ENCODE results near the gene IKZF2. TPM values are rescaled to one million over a fixed set of nuclear protein-coding genes. Genes with fewer than 3 reads are reported as not detected.
A peak's percentile ranks its signal among the peaks of the same experiment; 100 is the strongest.

IKZF2 gene
- total and polyA plus RNA-seq, 10 of the 15 experiments (the other 5 are each of a cell fraction or from before 2014, with no cell fraction given) = 15.2 to 266 (median 87.2) TPM

DNA sequence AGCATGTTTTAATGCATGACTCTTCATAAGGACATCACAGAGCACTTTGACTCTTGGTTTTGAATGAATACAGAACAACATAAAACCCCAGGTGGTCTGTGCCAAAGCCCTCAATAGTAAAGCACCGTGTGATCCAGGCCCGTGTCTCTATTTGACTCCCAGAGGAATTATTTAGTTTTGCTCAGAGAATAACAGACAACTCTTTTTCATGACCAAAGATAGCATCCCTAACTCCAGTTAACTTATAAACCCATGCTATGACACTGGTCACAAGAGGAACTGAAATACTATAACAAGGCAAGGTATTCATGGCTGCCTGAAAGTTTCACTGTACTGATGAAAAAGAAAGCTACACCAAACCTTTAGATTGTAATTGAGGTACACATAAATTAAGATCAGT is 128.4 kb downstream of the IKZF2 start (continued):
- TF ChIP-seq, protein P1, sequence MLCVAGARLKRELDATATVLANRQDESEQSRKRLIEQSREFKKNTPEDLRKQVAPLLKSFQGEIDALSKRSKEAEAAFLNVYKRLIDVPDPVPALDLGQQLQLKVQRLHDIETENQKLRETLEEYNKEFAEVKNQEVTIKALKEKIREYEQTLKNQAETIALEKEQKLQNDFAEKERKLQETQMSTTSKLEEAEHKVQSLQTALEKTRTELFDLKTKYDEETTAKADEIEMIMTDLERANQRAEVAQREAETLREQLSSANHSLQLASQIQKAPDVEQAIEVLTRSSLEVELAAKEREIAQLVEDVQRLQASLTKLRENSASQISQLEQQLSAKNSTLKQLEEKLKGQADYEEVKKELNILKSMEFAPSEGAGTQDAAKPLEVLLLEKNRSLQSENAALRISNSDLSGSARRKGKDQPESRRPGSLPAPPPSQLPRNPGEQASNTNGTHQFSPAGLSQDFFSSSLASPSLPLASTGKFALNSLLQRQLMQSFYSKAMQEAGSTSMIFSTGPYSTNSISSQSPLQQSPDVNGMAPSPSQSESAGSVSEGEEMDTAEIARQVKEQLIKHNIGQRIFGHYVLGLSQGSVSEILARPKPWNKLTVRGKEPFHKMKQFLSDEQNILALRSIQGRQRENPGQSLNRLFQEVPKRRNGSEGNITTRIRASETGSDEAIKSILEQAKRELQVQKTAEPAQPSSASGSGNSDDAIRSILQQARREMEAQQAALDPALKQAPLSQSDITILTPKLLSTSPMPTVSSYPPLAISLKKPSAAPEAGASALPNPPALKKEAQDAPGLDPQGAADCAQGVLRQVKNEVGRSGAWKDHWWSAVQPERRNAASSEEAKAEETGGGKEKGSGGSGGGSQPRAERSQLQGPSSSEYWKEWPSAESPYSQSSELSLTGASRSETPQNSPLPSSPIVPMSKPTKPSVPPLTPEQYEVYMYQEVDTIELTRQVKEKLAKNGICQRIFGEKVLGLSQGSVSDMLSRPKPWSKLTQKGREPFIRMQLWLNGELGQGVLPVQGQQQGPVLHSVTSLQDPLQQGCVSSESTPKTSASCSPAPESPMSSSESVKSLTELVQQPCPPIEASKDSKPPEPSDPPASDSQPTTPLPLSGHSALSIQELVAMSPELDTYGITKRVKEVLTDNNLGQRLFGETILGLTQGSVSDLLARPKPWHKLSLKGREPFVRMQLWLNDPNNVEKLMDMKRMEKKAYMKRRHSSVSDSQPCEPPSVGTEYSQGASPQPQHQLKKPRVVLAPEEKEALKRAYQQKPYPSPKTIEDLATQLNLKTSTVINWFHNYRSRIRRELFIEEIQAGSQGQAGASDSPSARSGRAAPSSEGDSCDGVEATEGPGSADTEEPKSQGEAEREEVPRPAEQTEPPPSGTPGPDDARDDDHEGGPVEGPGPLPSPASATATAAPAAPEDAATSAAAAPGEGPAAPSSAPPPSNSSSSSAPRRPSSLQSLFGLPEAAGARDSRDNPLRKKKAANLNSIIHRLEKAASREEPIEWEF (IDR thresholded peaks at IDR 0.05; ENCODE audit: insufficient replicate concordance, low read depth, low read length) = peak; percentile 94
- TF ChIP-seq CEBPZ (IDR thresholded peaks at IDR 0.05; ENCODE audit: low read depth, low read length) (no peak), EED (IDR thresholded peaks at IDR 0.05; ENCODE audit: low read depth) (no peak), TBL1XR1 (IDR thresholded peaks at IDR 0.05; ENCODE audit: low read depth, low read length) (no peak; the same call in 1 of the 2 replicates), RELB (IDR thresholded peaks at IDR 0.05; ENCODE audit: low read depth) (peak; percentile 63; the same call in 1 of the 2 replicates), ZNF622 (IDR thresholded peaks at IDR 0.05) (no peak), ZNF384 (IDR thresholded peaks at IDR 0.05; ENCODE audit: borderline replicate concordance, low read depth, low read length) (peak; percentile 15; the same call in 1 of the 2 replicates), KDM1A (IDR thresholded peaks at IDR 0.05; ENCODE audit: borderline replicate concordance) (no peak)
- TF ChIP-seq, protein P2, sequence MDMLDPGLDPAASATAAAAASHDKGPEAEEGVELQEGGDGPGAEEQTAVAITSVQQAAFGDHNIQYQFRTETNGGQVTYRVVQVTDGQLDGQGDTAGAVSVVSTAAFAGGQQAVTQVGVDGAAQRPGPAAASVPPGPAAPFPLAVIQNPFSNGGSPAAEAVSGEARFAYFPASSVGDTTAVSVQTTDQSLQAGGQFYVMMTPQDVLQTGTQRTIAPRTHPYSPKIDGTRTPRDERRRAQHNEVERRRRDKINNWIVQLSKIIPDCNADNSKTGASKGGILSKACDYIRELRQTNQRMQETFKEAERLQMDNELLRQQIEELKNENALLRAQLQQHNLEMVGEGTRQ (IDR thresholded peaks at IDR 0.05; ENCODE audit: borderline replicate concordance, low read depth, low read length) = no peak
- TF ChIP-seq, protein P3, sequence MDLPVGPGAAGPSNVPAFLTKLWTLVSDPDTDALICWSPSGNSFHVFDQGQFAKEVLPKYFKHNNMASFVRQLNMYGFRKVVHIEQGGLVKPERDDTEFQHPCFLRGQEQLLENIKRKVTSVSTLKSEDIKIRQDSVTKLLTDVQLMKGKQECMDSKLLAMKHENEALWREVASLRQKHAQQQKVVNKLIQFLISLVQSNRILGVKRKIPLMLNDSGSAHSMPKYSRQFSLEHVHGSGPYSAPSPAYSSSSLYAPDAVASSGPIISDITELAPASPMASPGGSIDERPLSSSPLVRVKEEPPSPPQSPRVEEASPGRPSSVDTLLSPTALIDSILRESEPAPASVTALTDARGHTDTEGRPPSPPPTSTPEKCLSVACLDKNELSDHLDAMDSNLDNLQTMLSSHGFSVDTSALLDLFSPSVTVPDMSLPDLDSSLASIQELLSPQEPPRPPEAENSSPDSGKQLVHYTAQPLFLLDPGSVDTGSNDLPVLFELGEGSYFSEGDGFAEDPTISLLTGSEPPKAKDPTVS (IDR thresholded peaks at IDR 0.05; ENCODE audit: low read depth, low read length) = no peak
- TF ChIP-seq, protein P4, sequence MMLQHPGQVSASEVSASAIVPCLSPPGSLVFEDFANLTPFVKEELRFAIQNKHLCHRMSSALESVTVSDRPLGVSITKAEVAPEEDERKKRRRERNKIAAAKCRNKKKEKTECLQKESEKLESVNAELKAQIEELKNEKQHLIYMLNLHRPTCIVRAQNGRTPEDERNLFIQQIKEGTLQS (IDR thresholded peaks at IDR 0.05; ENCODE audit: borderline replicate concordance, extremely low read depth, low read depth, low read length) = no peak
- TF ChIP-seq, protein P5, sequence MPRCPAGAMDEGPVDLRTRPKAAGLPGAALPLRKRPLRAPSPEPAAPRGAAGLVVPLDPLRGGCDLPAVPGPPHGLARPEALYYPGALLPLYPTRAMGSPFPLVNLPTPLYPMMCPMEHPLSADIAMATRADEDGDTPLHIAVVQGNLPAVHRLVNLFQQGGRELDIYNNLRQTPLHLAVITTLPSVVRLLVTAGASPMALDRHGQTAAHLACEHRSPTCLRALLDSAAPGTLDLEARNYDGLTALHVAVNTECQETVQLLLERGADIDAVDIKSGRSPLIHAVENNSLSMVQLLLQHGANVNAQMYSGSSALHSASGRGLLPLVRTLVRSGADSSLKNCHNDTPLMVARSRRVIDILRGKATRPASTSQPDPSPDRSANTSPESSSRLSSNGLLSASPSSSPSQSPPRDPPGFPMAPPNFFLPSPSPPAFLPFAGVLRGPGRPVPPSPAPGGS (IDR thresholded peaks at IDR 0.05; ENCODE audit: borderline replicate concordance, insufficient read depth, low read depth, low read length, poor library complexity, severe bottlenecking) = peak; percentile 62

Measured in GM12878 (cell line).